ENCODE data around the gene HIBADH. TPM values are rescaled to one million over a fixed set of nuclear protein-coding genes. Genes with fewer than 3 reads are reported as not detected.
"Not testable (repeated sequence)": the region's sequence is repeated elsewhere in the genome, so short reads cannot be mapped to it uniquely, and the experiment has no call there.

HIBADH gene
- total RNA-seq, 2 experiments from 2014 or later: 12.8 TPM

DNA sequence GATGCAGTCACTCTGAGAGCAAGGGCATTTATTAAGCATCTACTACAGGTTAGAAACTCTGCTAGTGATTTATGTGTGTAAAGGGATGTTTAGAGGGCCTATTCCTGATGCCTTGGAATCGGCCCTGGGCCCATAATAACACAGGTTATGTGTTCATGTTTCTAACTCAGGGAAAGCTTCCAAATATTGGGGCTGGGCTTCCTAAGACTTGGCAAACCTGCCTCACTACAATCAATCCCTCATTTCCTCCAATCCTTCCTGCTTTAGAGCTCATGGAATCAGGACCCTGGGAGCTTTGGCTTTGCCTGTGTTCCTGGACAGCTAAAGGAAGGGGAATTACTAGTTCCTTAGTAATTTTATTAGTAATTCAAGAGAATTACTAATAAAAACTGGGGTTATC lies 148.8 kb downstream of the HIBADH start:
- no peak overlapping the region for H3K4me3 Mint-ChIP-seq
- ChIA-PET CTCF (interaction anchor here (0.6 kb wide), 1 partner anchor 81 kb away, joined by 4 read pairs; no protein-coding TSS in a partner anchor), POLR2A (no interaction called here)
- no peaks in the 10 kb centered on the region for H3K9me3 Mint-ChIP-seq
- H3K36me3 Mint-ChIP-seq (ENCODE audit: low read depth): no peaks in the 10 kb centered on the region
- no peak overlapping the region for H3K27ac Mint-ChIP-seq
- no peaks in the 10 kb centered on the region for H3K27me3 Mint-ChIP-seq
- DNase-seq: no peak
- no peaks in the 10 kb centered on the region for H3K4me1 Mint-ChIP-seq

DNA sequence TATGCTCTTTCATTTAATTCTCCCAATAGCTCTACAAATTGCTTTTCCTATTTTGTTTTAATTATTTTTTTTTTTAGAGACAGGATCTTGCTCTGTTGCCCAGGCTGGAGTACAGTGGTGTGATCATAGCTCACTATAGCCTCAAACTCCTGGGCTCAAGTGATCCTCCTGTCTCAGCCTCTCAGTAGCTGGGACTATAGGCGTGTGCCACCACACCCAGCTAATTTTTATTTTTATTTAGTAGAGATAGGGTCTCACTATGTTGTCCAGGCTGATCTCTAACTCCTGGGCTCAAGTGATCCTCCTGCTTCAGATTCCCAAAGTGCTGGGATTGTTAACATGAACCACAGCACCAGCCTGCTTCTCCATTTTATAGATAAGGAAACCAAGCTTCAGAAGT lies 151.3 kb downstream of the HIBADH start:
- H3K36me3 Mint-ChIP-seq (ENCODE audit: low read depth); H3K4me3 Mint-ChIP-seq; H3K9me3 Mint-ChIP-seq; H3K27ac Mint-ChIP-seq; DNase-seq; POLR2A ChIA-PET; H3K4me1 Mint-ChIP-seq; H3K27me3 Mint-ChIP-seq: not testable (repeated sequence)
- CTCF ChIA-PET: interaction anchor here (0.6 kb wide), 1 partner anchor 1102 kb away, joined by 3 read pairs; no protein-coding TSS in a partner anchor

DNA sequence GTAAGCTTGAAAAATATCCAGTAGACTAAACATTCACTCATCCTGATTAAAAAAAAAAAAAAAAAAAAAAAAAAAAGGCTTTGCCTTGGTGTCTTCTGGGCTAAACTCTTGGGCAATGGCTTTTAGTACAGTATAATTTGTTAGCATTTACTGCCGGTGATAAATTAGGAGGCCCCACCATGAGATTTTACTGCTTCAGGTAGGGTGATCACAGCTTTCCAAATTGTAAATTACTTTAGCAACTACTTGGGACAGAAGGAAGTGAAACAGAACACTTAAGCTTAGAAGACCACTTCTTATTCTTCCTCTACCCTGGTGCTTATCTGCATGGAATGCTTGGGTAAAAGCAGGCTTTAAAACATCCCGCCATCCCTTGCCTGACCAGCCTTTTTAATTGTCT lies 152.1 kb downstream of the HIBADH start:
- H3K27me3 Mint-ChIP-seq: no peaks in the 10 kb centered on the region
- H3K9me3 Mint-ChIP-seq: no peaks in the 10 kb centered on the region
- H3K36me3 Mint-ChIP-seq (ENCODE audit: low read depth): no peaks in the 10 kb centered on the region
- H3K4me3 Mint-ChIP-seq: no peak overlapping the region
- H3K27ac Mint-ChIP-seq: no peak overlapping the region
- POLR2A ChIA-PET: no interaction called here
- no peaks in the 10 kb centered on the region for H3K4me1 Mint-ChIP-seq
- CTCF ChIA-PET: no interaction called here
- DNase-seq: no peak

DNA sequence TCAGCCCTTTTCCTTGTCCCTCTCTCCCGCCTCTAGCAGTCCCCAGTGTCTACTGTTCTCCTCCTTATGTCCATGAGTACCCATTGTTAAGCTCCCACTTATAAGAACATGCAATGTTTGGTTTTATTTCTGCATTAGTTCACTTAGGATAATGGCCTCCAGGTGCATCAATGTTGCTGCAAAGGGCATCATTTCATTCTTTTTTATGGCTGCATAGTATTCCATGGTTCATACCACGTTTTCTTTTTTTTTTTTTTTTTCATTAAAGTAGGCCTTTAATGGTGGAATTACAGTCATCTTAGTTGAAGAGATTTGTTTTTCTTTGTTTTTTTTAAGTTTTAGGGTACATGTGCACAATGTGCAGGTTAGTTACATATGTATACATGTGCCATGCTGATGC lies 160.8 kb downstream of the HIBADH start:
- H3K27ac Mint-ChIP-seq; POLR2A ChIA-PET; CTCF ChIA-PET; H3K9me3 Mint-ChIP-seq; H3K36me3 Mint-ChIP-seq (ENCODE audit: low read depth); H3K4me3 Mint-ChIP-seq; H3K27me3 Mint-ChIP-seq; DNase-seq; H3K4me1 Mint-ChIP-seq: not testable (repeated sequence)

DNA sequence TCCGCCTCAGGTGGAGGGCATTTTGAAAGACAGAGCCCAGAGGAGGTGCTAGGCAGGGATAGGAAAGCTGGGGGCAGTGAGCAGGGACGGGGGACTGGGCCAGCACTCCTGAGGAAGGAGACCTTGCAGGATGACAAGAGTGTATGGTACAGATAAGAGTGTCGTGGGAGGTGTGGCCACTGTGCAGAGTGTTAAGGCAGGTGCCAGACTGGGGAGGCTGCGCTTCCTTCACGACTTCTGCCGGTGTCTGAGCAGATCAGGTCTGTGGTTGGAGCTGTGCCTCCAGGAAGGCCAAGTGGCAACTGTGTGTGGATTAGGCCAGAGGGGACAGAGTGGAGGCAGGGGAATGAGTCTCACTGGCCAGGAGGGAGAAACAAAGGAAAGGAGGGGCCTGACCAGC lies 161.7 kb downstream of the HIBADH start:
- DNase-seq: no peak
- Mint-ChIP-seq H3K36me3 (ENCODE audit: low read depth) (no peaks in the 10 kb centered on the region), H3K27me3 (no peaks in the 10 kb centered on the region), H3K27ac (no peak overlapping the region), H3K4me3 (no peak overlapping the region), H3K9me3 (no peaks in the 10 kb centered on the region), H3K4me1 (no peaks in the 10 kb centered on the region)
- ChIA-PET CTCF (interaction anchor here (0.6 kb wide), 1 partner anchor 45 kb away, joined by 3 read pairs; no protein-coding TSS in a partner anchor), POLR2A (no interaction called here)

DNA sequence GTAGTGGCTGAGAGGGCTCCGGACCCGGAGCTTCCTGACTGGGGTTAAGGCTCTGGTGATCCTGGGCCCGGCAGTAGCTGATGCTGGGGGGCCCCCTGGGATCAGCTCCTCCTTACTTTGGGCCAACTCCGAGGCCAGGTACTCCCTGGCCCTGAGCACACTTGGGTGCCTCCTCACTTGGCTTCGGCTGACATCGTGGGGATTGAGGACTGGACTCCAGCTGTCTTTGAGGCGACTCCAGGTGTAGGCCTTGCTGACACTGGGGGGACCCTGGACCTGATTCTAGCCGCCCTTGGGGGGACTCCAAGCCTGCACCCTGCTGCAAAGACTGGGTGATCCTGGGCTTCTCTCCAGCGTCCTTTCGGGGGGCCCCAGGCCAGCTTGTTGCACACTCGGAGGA lies 170.5 kb downstream of the HIBADH start:
- Mint-ChIP-seq H3K36me3 (ENCODE audit: low read depth) (no peaks in the 10 kb centered on the region), H3K27me3 (peaks cover 3% of the 10 kb centered on the region), H3K9me3 (no peaks in the 10 kb centered on the region), H3K4me1 (no peaks in the 10 kb centered on the region), H3K4me3 (no peak overlapping the region), H3K27ac (no peak overlapping the region)
- ChIA-PET CTCF (interaction anchor here (0.5 kb wide), 1 partner anchor 307 kb away, joined by 3 read pairs; the partner anchor contains the start of gene HOXA11), POLR2A (no interaction called here)
- no peak for DNase-seq

DNA sequence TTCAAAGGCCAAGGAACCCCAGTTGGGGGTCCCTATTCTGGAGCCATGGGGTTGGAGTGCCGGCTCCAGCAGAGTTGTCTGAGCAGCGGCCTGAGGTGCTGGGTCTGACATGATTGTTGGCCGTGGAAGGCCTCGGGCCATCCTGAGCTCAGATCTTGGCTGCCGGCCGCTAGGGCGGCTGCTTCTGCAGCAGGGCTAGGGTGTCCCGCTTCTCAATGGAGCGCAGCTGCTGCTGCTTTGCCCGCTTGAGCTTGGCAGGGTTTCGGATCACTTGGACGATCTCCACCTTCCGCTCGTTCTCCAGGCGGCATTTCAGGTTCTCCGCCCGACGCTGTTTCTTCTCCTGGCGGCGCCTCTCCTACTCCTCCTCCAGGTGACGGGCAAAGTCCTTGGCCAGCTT lies 171.1 kb downstream of the HIBADH start:
- Mint-ChIP-seq H3K9me3 (no peaks in the 10 kb centered on the region), H3K27ac (no peak overlapping the region), H3K36me3 (ENCODE audit: low read depth) (no peaks in the 10 kb centered on the region), H3K27me3 (peaks cover 3% of the 10 kb centered on the region), H3K4me1 (no peaks in the 10 kb centered on the region), H3K4me3 (no peak overlapping the region)
- ChIA-PET POLR2A (no interaction called here), CTCF (interaction anchor here (0.5 kb wide), 1 partner anchor 307 kb away, joined by 3 read pairs; the partner anchor contains the start of gene HOXA11)
- no peak for DNase-seq

DNA sequence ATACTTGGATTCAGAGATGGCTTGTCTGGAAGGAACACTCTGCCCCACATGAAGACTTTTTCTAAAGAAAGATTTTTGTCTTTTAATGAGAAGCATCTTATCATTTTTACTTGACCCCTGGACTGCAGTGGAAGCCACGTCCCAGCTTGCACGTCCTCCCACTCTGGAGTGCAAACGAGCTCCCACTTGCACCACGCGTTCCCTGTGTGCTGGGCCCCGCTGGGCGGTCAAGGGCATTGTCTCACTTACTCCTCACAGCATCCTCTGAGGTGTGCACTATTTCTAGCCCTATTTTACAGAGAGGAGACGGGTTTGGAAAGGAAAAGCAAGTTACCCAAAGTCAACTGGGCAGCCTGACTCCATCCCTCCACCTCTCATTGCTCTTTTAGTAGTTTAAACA lies 175.2 kb downstream of the HIBADH start:
- CTCF ChIA-PET: no interaction called here

DNA sequence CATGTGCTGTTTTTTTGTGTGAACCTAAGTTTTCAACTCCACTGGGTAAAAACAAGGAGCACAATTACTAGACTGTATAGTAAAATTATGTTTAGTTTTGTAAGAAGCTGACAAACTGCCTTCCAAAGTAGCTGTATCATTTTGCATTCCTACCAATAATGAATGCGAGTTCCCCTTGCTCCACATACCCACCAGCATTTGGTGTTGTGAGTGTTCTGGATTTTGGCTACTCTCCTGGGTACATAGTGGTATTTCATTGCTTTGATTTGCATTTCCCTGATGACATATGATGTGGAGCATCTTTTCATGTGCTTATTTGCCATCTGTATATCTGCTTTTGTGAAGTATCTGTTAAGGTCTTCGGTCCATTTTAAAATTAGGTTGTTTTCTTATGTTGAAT lies 178.2 kb downstream of the HIBADH start:
- no peaks in the 10 kb centered on the region for H3K36me3 Mint-ChIP-seq (ENCODE audit: low read depth)
- DNase-seq: no peak
- no peak overlapping the region for H3K4me3 Mint-ChIP-seq
- no peak overlapping the region for H3K27ac Mint-ChIP-seq
- no peaks in the 10 kb centered on the region for H3K9me3 Mint-ChIP-seq
- peaks cover 10% of the 10 kb centered on the region for H3K27me3 Mint-ChIP-seq
- ChIA-PET CTCF (no interaction called here), POLR2A (no interaction called here)
- no peaks in the 10 kb centered on the region for H3K4me1 Mint-ChIP-seq

More for the DNA sequence above, 175.2 kb downstream of the HIBADH start:
- Mint-ChIP-seq H3K27me3 (peaks cover 10% of the 10 kb centered on the region), H3K9me3 (no peaks in the 10 kb centered on the region), H3K27ac (no peak overlapping the region), H3K36me3 (ENCODE audit: low read depth) (no peaks in the 10 kb centered on the region), H3K4me1 (no peaks in the 10 kb centered on the region), H3K4me3 (no peak overlapping the region)
- POLR2A ChIA-PET: no interaction called here
- no peak for DNase-seq

DNA sequence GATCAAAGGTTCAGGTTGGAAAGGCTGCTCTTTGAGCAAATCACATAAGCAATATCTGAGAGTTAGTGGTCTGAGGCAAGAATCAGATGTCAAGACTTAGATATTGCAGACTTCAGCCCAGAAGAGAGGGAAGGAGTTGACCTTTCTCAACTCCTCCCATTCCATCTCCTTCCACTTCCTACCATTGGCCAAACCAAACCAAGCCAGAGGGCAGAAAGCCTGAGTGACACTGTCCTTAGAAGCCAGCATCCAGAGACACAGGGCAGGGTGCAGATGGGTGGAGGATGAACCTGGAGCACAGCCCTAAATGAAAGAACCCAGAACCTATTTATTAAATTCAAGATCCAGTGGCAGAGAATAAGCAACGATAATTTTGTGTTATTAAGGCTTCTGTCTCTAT lies 180.5 kb downstream of the HIBADH start:
- CTCF ChIA-PET: no interaction called here
- no peak for DNase-seq
- POLR2A ChIA-PET: no interaction called here
- H3K36me3 Mint-ChIP-seq (ENCODE audit: low read depth): no peaks in the 10 kb centered on the region
- H3K4me3 Mint-ChIP-seq: no peak overlapping the region
- no peaks in the 10 kb centered on the region for H3K4me1 Mint-ChIP-seq
- no peaks in the 10 kb centered on the region for H3K9me3 Mint-ChIP-seq
- H3K27me3 Mint-ChIP-seq: peaks cover 6% of the 10 kb centered on the region
- no peak overlapping the region for H3K27ac Mint-ChIP-seq

DNA sequence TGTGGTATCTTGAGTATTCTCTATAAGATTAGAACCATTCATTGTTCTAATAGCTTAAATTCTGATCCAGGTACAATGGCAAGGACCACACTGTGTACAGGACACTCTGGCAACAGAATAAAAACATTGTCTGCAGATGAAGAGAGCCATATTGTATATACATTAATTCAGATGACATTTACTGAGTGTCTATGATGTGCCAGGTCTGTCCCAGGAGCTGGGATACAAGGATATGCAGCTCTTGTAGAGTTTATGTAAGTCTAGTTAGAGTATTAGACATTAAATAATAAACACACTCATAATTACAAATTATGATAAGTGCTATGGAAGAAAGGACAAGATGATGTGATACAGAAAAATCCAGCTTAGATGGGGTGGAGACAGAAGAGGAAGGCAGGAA lies 184.1 kb downstream of the HIBADH start:
- no peak overlapping the region for H3K4me3 Mint-ChIP-seq
- CTCF ChIA-PET: no interaction called here
- H3K9me3 Mint-ChIP-seq: no peaks in the 10 kb centered on the region
- H3K27ac Mint-ChIP-seq: no peak overlapping the region
- H3K4me1 Mint-ChIP-seq: no peaks in the 10 kb centered on the region
- no peak for DNase-seq
- POLR2A ChIA-PET: no interaction called here
- H3K27me3 Mint-ChIP-seq: peaks cover under 1% of the 10 kb centered on the region
- no peaks in the 10 kb centered on the region for H3K36me3 Mint-ChIP-seq (ENCODE audit: low read depth)

DNA sequence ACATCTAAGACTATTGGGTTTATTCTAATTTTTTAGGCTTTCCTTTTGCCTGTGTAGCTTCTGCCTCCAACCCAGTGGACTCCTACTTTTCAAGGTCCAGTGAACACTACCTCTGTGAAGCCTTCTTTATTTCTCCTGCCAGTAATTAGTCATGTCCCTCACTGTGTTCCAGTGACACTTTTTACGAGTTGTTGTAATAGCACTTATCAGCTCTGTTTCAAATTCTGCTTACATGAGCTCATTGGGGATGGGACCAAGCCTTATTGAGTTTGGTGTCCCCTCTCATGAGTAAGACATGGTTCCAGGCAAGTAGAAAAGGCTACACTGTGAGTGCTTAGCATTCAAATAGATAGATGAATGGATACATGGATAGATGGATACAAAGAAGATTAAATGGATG lies 184.6 kb downstream of the HIBADH start:
- CTCF ChIA-PET: no interaction called here
- H3K27me3 Mint-ChIP-seq: no peaks in the 10 kb centered on the region
- H3K4me1 Mint-ChIP-seq: no peaks in the 10 kb centered on the region
- H3K4me3 Mint-ChIP-seq: no peak overlapping the region
- H3K36me3 Mint-ChIP-seq (ENCODE audit: low read depth): no peaks in the 10 kb centered on the region
- H3K9me3 Mint-ChIP-seq: no peaks in the 10 kb centered on the region
- POLR2A ChIA-PET: no interaction called here
- DNase-seq: no peak
- H3K27ac Mint-ChIP-seq: no peak overlapping the region

DNA sequence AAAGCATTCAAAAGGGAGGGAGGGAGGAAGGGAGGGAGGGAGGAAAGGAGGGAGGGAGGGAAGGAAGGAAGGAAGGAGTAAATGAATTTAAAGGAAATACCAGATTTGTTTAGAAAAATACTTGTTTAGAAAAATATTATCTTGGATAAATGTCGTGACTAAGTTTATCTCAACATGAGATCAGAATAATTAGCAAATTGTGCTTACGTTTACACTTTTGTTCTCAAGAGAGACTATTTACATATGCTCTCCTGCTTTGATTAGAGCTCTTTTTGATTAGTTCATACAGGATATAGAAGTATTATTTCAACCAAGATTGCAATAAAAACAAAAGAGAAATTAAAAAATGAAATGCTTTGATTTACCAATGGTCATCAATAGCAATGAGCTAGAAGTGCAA lies 186.2 kb downstream of the HIBADH start:
- ChIA-PET CTCF (no interaction called here), POLR2A (no interaction called here)
- DNase-seq: no peak
- Mint-ChIP-seq H3K9me3 (no peaks in the 10 kb centered on the region), H3K27me3 (no peaks in the 10 kb centered on the region), H3K4me1 (no peaks in the 10 kb centered on the region), H3K36me3 (ENCODE audit: low read depth) (no peaks in the 10 kb centered on the region), H3K4me3 (no peak overlapping the region), H3K27ac (no peak overlapping the region)

Data from activated CD4-positive, alpha-beta T cell treated with anti-CD3 and anti-CD28 coated beads, Interleukin-2, amount 10 ng/mL, durations not matched to agents 7 days and 5 days (primary cell).